Putamen (tissue), 1 donor: ENCODE data around the gene KRT1.
"Not testable (repeated sequence)": the region's sequence is repeated elsewhere in the genome, so short reads cannot be mapped to it uniquely, and the experiment has no call there.

Source experiments
- DNase-seq: peaks from one replicate; pipeline ENCODE4 v3.0.0-alpha.2; 2016; ENCODE audit warnings: low spot score

Gene KRT1

GRCh38 chr12:52682381-52682660 lies 2.1 kb upstream of the KRT1 start:
- DNase-seq, result no peak

- no peak for DNase-seq
Observed at GRCh38 chr12:52681526-52682380, 1.5 kb upstream of the KRT1 start.

- no peak for DNase-seq
Observed at GRCh38 chr12:52679875-52680274, 332 bp downstream of the KRT1 start.

GRCh38 chr12:52677671-52678070 lies 2.5 kb downstream of the KRT1 start:
- no peak for DNase-seq

GRCh38 chr12:52677126-52677525 lies 3.1 kb downstream of the KRT1 start:
- no peak for DNase-seq

- no peak for DNase-seq
Observed at GRCh38 chr12:52676163-52676562, 4.0 kb downstream of the KRT1 start.

- no peak for DNase-seq
Observed at GRCh38 chr12:52675301-52675701, 4.9 kb downstream of the KRT1 start.

GRCh38 chr12:52674433-52674775 lies 5.8 kb downstream of the KRT1 start:
- no peak for DNase-seq

- DNase-seq, result no peak
Observed at GRCh38 chr12:52673713-52674432, 6.3 kb downstream of the KRT1 start.

GRCh38 chr12:52673217-52673616 lies 7.0 kb downstream of the KRT1 start:
- DNase-seq, result no peak

GRCh38 chr12:52672321-52672933 lies 7.8 kb downstream of the KRT1 start:
- DNase-seq, result no peak

- no peak for DNase-seq
Observed at GRCh38 chr12:52670961-52671360, 9.2 kb downstream of the KRT1 start.

- DNase-seq, result no peak
Observed at GRCh38 chr12:52670506-52670905, 9.7 kb downstream of the KRT1 start.

GRCh38 chr12:52669941-52670340 lies 10.3 kb downstream of the KRT1 start:
- not testable (repeated sequence) for DNase-seq

- no peak for DNase-seq
Observed at GRCh38 chr12:52669426-52669825, 10.8 kb downstream of the KRT1 start.

GRCh38 chr12:52667931-52668330 lies 12.3 kb downstream of the KRT1 start:
- DNase-seq, result no peak

GRCh38 chr12:52667509-52667908 lies 12.7 kb downstream of the KRT1 start:
- no peak for DNase-seq

GRCh38 chr12:52666471-52666870 lies 13.7 kb downstream of the KRT1 start:
- DNase-seq, result no peak

- DNase-seq, result no peak
Observed at GRCh38 chr12:52663420-52663819, 16.8 kb downstream of the KRT1 start.

- no peak for DNase-seq
Observed at GRCh38 chr12:52662918-52663229, 17.3 kb downstream of the KRT1 start.

- no peak for DNase-seq
Observed at GRCh38 chr12:52662093-52662917, 17.9 kb downstream of the KRT1 start.

GRCh38 chr12:52661668-52662067 lies 18.5 kb downstream of the KRT1 start:
- DNase-seq, result no peak
